GM19397 (cell line): ENCODE data around the gene C14orf180.

Experiments used
- ATAC-seq: cut with Tn5 transposase; IDR thresholded peaks from one replicate; pipeline ENCODE4 v1.9.1; 2021; ENCODE audit warnings: mild to moderate bottlenecking, moderate library complexity; ENCODE audit not compliant: unreplicated experiment

Gene C14orf180

DNA sequence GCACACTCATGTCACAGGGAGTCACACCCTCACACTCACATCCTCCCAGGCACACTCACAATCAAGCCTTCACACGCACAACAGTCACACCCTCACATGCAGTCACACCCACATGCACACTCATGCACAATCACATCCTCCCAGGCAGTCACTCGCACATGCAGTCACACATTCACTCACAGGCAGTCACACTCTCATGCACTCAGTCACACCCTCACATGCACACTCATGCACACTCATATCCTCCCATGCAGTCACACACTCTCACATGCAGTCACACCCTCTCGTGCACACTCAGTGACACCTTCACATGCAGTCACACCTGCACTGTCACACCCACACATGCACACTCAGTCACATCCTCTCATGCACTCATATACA lies 12.7 kb downstream of the C14orf180 start:
- no peak for ATAC-seq

DNA sequence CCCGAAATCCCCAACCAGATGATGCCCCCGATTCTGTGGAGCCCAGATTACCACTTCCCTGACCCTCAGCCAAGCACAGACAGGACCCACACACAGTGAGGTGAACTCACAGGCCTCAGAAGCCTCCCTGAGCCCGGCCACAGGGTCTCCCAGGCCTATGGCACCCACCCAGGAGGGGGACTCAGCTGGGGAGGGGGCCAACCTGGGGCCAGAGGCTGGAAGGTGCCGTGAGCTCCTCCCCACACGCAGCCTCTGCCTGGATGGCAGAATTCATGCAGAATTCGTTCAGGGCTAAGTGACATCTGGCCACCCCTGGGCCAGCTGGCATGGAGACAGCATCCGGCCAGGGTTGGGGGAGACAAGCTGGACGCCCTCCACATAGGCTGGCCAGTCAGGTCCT lies 13.2 kb downstream of the C14orf180 start:
- ATAC-seq, result no peak

DNA sequence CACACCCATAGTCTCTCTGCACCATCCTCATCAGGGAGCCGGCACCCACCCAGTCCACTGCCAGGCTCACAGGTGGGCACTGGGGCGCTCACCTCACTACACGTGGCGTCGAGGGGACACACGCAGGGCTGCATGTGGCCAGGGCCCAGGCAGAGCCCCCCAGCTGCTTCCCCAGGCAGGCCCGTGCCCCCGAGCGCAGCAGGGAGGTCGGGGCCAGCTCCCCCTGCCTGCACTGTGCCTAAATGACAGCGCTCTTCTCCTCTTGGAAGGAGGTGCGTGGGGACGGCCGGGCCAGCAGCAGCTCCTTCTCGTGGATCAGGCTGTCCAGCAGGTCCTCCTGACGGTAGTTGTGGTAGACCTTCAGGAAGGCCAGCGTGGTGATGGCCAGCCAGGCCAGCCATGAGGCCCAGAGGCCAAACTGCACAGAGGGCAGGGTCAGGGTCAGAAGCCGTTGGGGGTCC lies 13.7 kb downstream of the C14orf180 start:
- no peak for ATAC-seq

- no peak for ATAC-seq
Measured at GRCh38 chr14:104593710-104594136, 14.2 kb downstream of the C14orf180 start.

GRCh38 chr14:104594310-104595046 lies 14.9 kb downstream of the C14orf180 start:
- no peak for ATAC-seq

GRCh38 chr14:104595116-104595675 lies 15.6 kb downstream of the C14orf180 start:
- no peak for ATAC-seq

DNA sequence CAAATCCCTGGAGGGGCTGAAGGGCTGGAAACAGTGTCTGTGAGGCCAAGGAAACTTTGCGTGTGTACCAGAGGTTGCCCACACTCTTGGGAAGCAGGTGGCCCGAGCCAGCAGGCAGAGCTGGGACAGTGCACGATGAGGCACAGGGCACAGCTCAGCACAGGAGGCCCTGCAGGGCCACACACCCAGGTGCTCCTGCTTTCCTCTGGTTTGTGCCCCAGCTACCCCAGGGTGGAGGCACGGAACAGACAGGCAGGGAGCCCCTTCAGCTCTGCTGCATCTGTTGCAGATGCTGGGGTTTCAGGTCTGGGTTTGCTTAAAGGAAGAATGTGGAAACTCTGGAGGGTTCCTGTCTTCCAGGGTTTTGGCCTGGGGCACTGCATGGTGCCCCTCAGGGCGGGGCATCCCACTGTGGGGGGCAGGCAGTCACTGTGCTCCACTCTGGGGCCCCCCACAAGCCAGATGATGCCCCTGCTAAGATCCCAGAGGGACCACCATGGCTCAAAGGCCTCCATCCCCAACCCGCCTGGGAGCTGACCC lies 16.4 kb downstream of the C14orf180 start:
- ATAC-seq, result no peak

DNA sequence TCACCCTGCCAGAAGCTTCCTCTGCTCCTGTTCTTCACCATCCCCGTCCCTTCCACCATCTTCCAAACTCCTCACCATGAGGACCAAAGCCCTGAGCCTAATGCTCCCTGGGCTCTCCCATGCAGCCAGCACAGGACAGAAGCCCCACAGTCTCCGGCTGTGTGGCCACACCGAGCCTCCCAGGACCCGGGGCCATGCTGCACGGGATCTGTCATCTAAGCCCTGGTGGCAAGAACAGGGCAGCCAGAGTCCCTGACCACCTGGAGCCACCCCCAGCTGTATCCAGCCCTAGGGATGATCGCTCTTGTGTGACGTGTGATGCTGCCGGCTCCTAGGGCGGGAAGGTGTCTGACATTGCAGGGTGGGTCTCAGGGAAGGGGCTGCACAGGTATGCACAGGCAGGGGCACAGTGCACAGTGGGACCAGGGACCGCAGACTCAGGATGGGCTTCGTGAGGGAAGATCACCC lies 16.9 kb downstream of the C14orf180 start:
- no peak for ATAC-seq

DNA sequence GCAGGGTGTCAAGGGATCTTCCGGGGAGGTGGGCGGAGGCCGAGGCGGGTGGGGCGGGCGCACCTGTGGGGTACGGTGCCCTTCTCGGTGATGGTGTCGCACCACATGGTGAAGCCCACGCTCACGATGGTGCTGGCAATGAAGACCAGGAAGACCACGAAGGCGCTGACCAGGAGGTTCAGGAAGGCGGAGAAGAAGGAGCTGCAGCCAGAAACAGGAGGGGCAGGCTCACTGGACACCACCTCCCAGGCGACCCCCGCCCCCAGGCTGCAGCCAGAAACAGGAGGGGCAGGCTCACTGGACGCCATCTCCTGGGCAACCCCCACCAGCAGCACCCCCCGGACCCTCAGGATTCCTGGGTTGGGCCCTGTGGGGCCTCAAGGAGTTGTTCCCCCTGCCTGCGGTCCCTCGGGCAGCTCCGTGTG lies 17.4 kb downstream of the C14orf180 start:
- no peak for ATAC-seq

GRCh38 chr14:104597576-104597975 lies 18.0 kb downstream of the C14orf180 start:
- no peak for ATAC-seq

- no peak for ATAC-seq
Measured at GRCh38 chr14:104598039-104598909, 18.7 kb downstream of the C14orf180 start.

DNA sequence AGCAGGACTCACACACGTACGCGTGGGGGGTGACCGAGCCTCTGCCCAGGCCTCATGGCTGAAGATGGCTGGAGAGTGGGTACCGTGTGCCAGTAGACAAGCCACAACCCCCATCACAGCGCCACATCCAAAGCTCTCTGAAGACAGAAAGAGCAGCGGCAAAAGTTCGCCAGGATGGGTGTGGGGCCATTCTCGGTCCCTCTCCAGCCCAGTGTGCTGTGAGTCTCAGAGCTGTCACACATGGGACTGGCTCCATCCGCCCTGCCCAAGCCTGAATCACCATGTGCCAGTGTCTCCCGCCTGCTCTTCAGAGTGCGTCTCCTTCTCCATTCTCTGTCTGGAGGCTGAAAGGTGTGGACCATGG lies 19.3 kb downstream of the C14orf180 start:
- no peak for ATAC-seq

- no peak for ATAC-seq
Measured at GRCh38 chr14:104599446-104599845, 19.9 kb downstream of the C14orf180 start.

DNA sequence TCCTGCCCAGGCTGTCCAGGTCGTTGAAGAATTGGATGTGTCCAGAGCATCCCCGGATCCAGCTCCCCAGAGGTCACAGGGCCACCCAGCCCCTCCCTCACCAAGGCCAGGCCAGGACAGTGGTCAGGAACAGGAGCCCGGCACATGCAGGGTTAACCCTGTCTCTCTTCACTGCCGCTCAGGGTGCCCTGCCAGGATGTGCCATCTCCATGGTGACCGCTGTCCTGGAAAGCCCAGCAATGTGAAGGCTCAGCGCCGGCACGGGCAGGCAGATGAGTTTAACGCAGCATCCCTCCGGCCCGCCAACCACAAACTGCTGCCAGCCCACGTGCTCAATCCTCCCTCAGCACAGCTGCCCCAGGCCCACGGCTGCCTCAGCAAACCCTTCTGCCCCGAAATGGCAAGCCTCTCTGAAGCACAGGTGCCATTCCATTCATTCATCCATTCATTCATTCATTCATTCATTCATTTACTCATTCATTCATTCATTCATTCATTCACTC lies 20.6 kb downstream of the C14orf180 start:
- no peak for ATAC-seq

DNA sequence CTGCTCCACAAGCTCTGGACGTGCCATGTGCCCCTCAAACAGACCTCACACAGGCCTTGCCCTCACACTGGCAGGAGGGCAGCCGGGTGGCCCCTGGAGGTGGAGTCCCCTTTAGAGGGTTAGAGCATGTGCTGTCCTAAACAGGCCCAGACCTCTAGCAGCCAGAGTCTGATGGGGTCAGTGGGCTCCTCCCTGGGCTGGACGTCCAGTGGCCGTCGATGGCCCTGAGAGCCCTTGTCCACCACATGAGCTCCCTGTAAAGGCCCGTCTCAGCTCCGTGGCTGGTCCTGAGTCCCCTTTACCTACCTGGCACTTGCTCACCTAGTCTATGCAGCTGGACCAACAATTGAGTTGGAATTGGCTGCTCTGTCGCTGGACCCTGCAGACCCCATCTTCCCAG lies 21.2 kb downstream of the C14orf180 start:
- ATAC-seq, result no peak

- ATAC-seq, result no peak
Measured at GRCh38 chr14:104601786-104602185, 22.2 kb downstream of the C14orf180 start.

- ATAC-seq, result no peak
Measured at GRCh38 chr14:104602315-104602932, 22.9 kb downstream of the C14orf180 start.

DNA sequence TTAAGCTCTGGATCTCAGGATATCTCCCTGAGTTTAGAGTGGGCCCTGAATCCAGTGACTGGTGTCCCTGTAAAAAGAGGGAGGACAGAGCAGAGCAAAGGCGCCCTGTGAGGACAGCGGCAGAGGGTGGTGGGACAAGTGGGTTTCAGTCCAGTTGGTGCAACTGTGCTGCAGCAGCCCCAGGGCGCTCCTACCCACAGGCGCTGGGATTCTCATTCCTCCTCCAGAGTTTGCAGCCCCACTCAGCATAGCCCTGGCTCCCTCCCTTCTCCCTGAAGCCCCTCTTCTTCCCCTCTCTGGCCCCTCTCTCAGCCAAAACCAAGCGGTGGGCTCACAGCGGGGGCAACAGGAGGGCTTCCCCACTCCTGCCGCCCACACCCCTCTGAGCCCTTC lies 23.4 kb downstream of the C14orf180 start:
- ATAC-seq, result no peak

DNA sequence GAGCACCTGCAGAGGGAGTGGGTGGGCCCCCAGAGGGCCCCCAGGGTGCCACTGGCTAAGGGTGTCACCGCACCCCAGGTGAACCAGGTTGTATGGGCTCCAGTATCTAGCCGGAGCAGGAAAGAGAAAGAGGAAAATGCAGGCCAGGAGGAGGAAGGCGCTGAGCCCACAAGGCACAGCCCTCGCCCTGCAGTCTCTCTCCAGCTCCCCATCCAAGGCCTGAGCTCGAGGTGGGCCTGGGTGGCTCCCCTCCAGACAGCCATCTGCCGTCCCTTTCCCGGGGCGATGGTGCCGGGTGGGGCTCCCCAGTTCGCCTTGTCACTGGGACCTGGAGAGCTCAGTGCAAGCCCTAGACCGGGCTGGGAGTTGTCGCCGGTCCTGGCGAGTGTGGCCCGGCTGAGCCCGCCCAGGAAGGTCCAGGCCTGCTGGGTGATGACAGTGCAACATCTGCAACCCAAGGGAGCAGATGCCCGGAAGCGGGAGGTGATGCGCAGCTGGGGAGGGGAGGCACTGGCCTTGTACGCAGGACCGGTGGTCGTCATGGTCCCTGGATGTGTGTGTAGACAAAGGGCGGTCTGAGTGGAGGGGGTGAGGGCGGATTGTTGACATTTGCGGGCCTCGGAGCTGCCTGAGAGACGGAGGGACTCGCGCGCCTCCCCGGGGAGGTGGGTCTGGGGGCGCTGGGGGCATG lies 24.3 kb downstream of the C14orf180 start:
- ATAC-seq, result no peak
